HepG2 (cell line): ENCODE data around the gene TGFBR1. TPM values are rescaled to one million over a fixed set of nuclear protein-coding genes. Genes with fewer than 3 reads are reported as not detected.

ENCODE experiments used
- AHDC1 ChIP-seq: sonication (generic); formaldehyde crosslinking; IDR thresholded peaks from 2 replicates; pipeline ENCODE4 v1.5.1; 2020; ENCODE audit warnings: mild to moderate bottlenecking, missing genetic modification reagents, borderline replicate concordance
- ATM ChIP-seq: fragments of 450-650 bp; IDR thresholded peaks from 2 replicates; pipeline ENCODE4 v1.7.1; 2017; ENCODE audit warnings: mild to moderate bottlenecking, borderline replicate concordance
- EZH2 ChIP-seq: conservative IDR thresholded peaks from 2 replicates; pipeline ENCODE4 v1.6.1; 2012; ENCODE audit warnings: mild to moderate bottlenecking, low read depth, low read length, moderate library complexity
- FOSL2 ChIP-seq: sonication (generic); formaldehyde crosslinking; IDR thresholded peaks from 2 replicates; pipeline ENCODE4 v1.4.0; 2020; ENCODE audit warnings: missing genetic modification reagents
- GABPB1 ChIP-seq: IDR thresholded peaks from 2 replicates; pipeline ENCODE4 v1.6.1; 2016; ENCODE audit warnings: mild to moderate bottlenecking, missing genetic modification reagents, moderate library complexity, missing compliant biosample characterization
- HMG20B ChIP-seq: conservative IDR thresholded peaks from 2 replicates; pipeline ENCODE4 v1.6.1; 2016; ENCODE audit warnings: missing genetic modification reagents, missing compliant biosample characterization
- HNRNPH1 ChIP-seq: fragments of 200-400 bp; formaldehyde crosslinking; optimal IDR thresholded peaks from 2 replicates; pipeline ENCODE3; 2017; ENCODE audit warnings: mild to moderate bottlenecking, low read depth, low read length
- IKZF5 ChIP-seq: IDR thresholded peaks from 2 replicates; pipeline ENCODE4 v1.6.1; 2018; ENCODE audit warnings: missing genetic modification reagents, mild to moderate bottlenecking, missing compliant biosample characterization
- NFKB2 ChIP-seq: sonication (generic); formaldehyde crosslinking; IDR thresholded peaks from 2 replicates; pipeline ENCODE4 v1.4.0; 2020; ENCODE audit warnings: missing genetic modification reagents, borderline replicate concordance
- RNF219 ChIP-seq: sonication (generic); formaldehyde crosslinking; IDR thresholded peaks from 2 replicates; pipeline ENCODE4 v1.5.0; 2020; ENCODE audit warnings: mild to moderate bottlenecking, missing genetic modification reagents
- SALL2 ChIP-seq: sonication (generic); formaldehyde crosslinking; IDR thresholded peaks from 2 replicates; pipeline ENCODE4 v1.8.1; 2023; ENCODE audit warnings: mild to moderate bottlenecking, missing genetic modification reagents, inconsistent platforms
- SNAPC2 ChIP-seq: sonication (generic); formaldehyde crosslinking; IDR thresholded peaks from 2 replicates; pipeline ENCODE4 v1.8.1; 2022; ENCODE audit warnings: mild to moderate bottlenecking, missing genetic modification reagents
- THAP11 ChIP-seq: IDR thresholded peaks from 2 replicates; pipeline ENCODE4 v1.6.1; 2016; ENCODE audit warnings: missing biosample characterization, missing genetic modification reagents
- ZFP1 ChIP-seq: IDR thresholded peaks from 2 replicates; pipeline ENCODE4 v1.6.1; 2016
- ZNF12 ChIP-seq: sonication (generic); formaldehyde crosslinking; IDR thresholded peaks from 2 replicates; pipeline ENCODE4 v1.5.0; 2020; ENCODE audit warnings: missing genetic modification reagents
- ZNF17 ChIP-seq: sonication (generic); formaldehyde crosslinking; IDR thresholded peaks from 2 replicates; pipeline ENCODE4 v1.5.0; 2020; ENCODE audit warnings: mild to moderate bottlenecking, missing genetic modification reagents
- ZNF280B ChIP-seq: sonication (generic); formaldehyde crosslinking; IDR thresholded peaks from 2 replicates; pipeline ENCODE4 v1.5.0; 2020; ENCODE audit warnings: missing genetic modification reagents, mild to moderate bottlenecking, borderline replicate concordance
- ZNF460 ChIP-seq: sonication (generic); formaldehyde crosslinking; IDR thresholded peaks from 2 replicates; pipeline ENCODE4 v1.5.1; 2020; ENCODE audit warnings: missing genetic modification reagents, mild to moderate bottlenecking, borderline replicate concordance
- ZNF652 ChIP-seq: IDR thresholded peaks from 2 replicates; pipeline ENCODE4 v1.6.1; 2016; ENCODE audit warnings: low read depth, borderline replicate concordance
- polyA plus RNA-seq, 8 experiments: library from polyadenylated mRNA; depleted of rRNA in 3 of 8; stranded (reverse) in 7 of 8; unstranded in 1 of 8; fragments of >200 nt; fragmentation: Illumina TruSeq in 4 of 8; extraction: Trizol in 4 of 8; gene quantifications; 2 replicates each; pipeline versions ENCODE4 v1.2.1 to v1.2.3, GENCODE V29; 2011 to 2016; ENCODE audit warnings: low read depth in 4 of 8, missing spikeins in 1 of 8, mixed read lengths in 1 of 8; ENCODE audit not compliant: insufficient read depth in 1 of 8
- total RNA-seq, 5 experiments: library from RNA; depleted of rRNA; stranded (reverse); fragments of >200 nt; fragmentation: Illumina TruSeq; extraction: Trizol; gene quantifications; 2 replicates each; pipeline ENCODE4 v1.2.3, GENCODE V29; 2016; ENCODE audit warnings: low read depth in 1 of 5

Gene TGFBR1
- total and polyA plus RNA-seq, 2 of the 13 experiments (the other 11 are each of a cell fraction or from before 2014, with no cell fraction given) = 16.8 to 23.9 TPM

- TF ChIP-seq IKZF5 (CRISPR knock-in tag) (no peak), ZNF12 (no peak), GABPB1 (CRISPR knock-in tag) (peak; percentile 37; the same call in 1 of the 2 replicates), ZNF460 (CRISPR knock-in tag) (no peak), EZH2 (no peak), THAP11 (no peak), ZNF17 (CRISPR knock-in tag) (no peak), NFKB2 (CRISPR knock-in tag) (no peak), ATM (no peak), HNRNPH1 (no peak), RNF219 (CRISPR knock-in tag) (no peak), HMG20B (CRISPR knock-in tag) (no peak), AHDC1 (CRISPR knock-in tag) (no peak), FOSL2 (CRISPR knock-in tag) (no peak), ZFP1 (CRISPR knock-in tag) (no peak), SALL2 (CRISPR knock-in tag) (no peak), ZNF652 (CRISPR knock-in tag) (no peak), ZNF280B (CRISPR knock-in tag) (no peak), SNAPC2 (no peak)
These were observed 485 bp downstream of the TGFBR1 start (continued) for GRCh38 chr9:99105152-99106043.
